GM19324 (cell line): ENCODE data around the gene ZNF98.

Source experiments
- ATAC-seq: cut with Tn5 transposase; IDR thresholded peaks from one replicate; pipeline ENCODE4 v1.9.1; 2021; ENCODE audit warnings: mild to moderate bottlenecking, moderate library complexity; ENCODE audit not compliant: unreplicated experiment, low FRiP score

Gene ZNF98

GRCh38 chr19:22422211-22422610, at the start of gene ZNF98:
Gene ZNF98 (minus strand): TSS chr19:22422346. CDS start chr19:22422224, 122 bp downstream.
- ATAC-seq = no peak

- ATAC-seq = no peak
Measured at GRCh38 chr19:22446605-22447004, 24.5 kb upstream of the ZNF98 start.

GRCh38 chr19:22438011-22438410, 15.9 kb upstream of the ZNF98 start:
- ATAC-seq = no peak

- no peak for ATAC-seq
Measured at GRCh38 chr19:22427960-22428913, 6.1 kb upstream of the ZNF98 start.

- no peak for ATAC-seq
Measured at GRCh38 chr19:22427547-22427946, 5.4 kb upstream of the ZNF98 start.

GRCh38 chr19:22426901-22427300, 4.8 kb upstream of the ZNF98 start:
- no peak for ATAC-seq

- ATAC-seq = no peak
Measured at GRCh38 chr19:22421797-22422196, 349 bp downstream of the ZNF98 start.

- no peak for ATAC-seq
Measured at GRCh38 chr19:22354665-22355064, 67.5 kb downstream of the ZNF98 start.
